GM23248 (cell line): ENCODE data around the gene EMC7. TPM values are rescaled to one million over a fixed set of nuclear protein-coding genes. Genes with fewer than 3 reads are reported as not detected.

ENCODE experiments used
- DNase-seq: peaks from one replicate; pipeline ENCODE4 v3.0.0-alpha.2; 2015
- H2AFZ ChIP-seq: fragments of 200-600 bp; sonication (generic); 2 replicates; pipeline ENCODE4 v1.6.1; 2016; ENCODE audit warnings: antibody characterized with exemption
- H3F3A ChIP-seq: fragments of 200-600 bp; sonication (generic); 2 replicates; pipeline ENCODE4 v1.6.1; 2016; ENCODE audit warnings: mild to moderate bottlenecking, antibody characterized with exemption, mixed run types; ENCODE audit not compliant: insufficient read depth
- H3K27ac ChIP-seq: fragments of 200-600 bp; sonication (generic); 2 replicates; pipeline ENCODE4 v1.5.1; 2016; ENCODE audit warnings: mild to moderate bottlenecking
- H3K27me3 ChIP-seq: fragments of 200-600 bp; sonication (generic); replicated peaks from 2 replicates; pipeline ENCODE4 v1.6.1; 2016; ENCODE audit warnings: mild to moderate bottlenecking; ENCODE audit not compliant: insufficient read depth
- H3K36me3 ChIP-seq: fragments of 200-600 bp; sonication (generic); 2 replicates; pipeline ENCODE4 v1.6.1; 2016; ENCODE audit warnings: low read depth, mild to moderate bottlenecking
- H3K4me1 ChIP-seq: fragments of 200-600 bp; sonication (generic); 2 replicates; pipeline ENCODE4 v1.6.1; 2016; ENCODE audit warnings: mild to moderate bottlenecking; ENCODE audit not compliant: insufficient read depth
- H3K4me2 ChIP-seq: fragments of 200-600 bp; sonication (generic); one replicate; pipeline ENCODE4 v1.6.1; 2016; ENCODE audit warnings: mild to moderate bottlenecking; ENCODE audit not compliant: unreplicated experiment
- H3K4me3 ChIP-seq: fragments of 200-600 bp; sonication (generic); 2 replicates; pipeline ENCODE4 v1.5.1; 2016; ENCODE audit warnings: mild to moderate bottlenecking
- H3K79me2 ChIP-seq: fragments of 200-600 bp; sonication (generic); 2 replicates; pipeline ENCODE4 v1.6.1; 2016; ENCODE audit warnings: mild to moderate bottlenecking; ENCODE audit not compliant: insufficient read depth
- H3K9ac ChIP-seq: fragments of 200-600 bp; sonication (generic); 2 replicates; pipeline ENCODE4 v1.6.1; 2016; ENCODE audit warnings: mild to moderate bottlenecking
- H3K9me2 ChIP-seq: fragments of 200-600 bp; sonication (generic); 2 replicates; pipeline ENCODE4 v1.6.1; 2016; ENCODE audit warnings: mixed run types, mild to moderate bottlenecking, moderate library complexity; ENCODE audit not compliant: insufficient read depth
- H3K9me3 ChIP-seq: fragments of 200-600 bp; sonication (generic); one replicate; pipeline ENCODE4 v1.6.1; 2017; ENCODE audit warnings: low read depth
- H4K20me1 ChIP-seq: fragments of 200-600 bp; sonication (generic); 2 replicates; pipeline ENCODE4 v1.6.0; 2016; ENCODE audit not compliant: insufficient read depth
- EZH2 ChIP-seq: fragments of 200-600 bp; sonication (generic); IDR thresholded peaks from 2 replicates; pipeline ENCODE4 v1.6.1; 2018; ENCODE audit warnings: antibody characterized with exemption, mild to moderate bottlenecking; ENCODE audit not compliant: insufficient read depth, poor library complexity, severe bottlenecking
- EZH2phosphoT487 ChIP-seq: fragments of 200-600 bp; sonication (generic); IDR thresholded peaks from 2 replicates; pipeline ENCODE4 v1.6.1; 2018; ENCODE audit warnings: antibody characterized with exemption, moderate library complexity, mild to moderate bottlenecking, low read depth; ENCODE audit not compliant: insufficient read depth
- WGBS, 2 experiments: methylation state at CpG; one replicate each; pipeline ENCODE4 v1.1.6; 2015 to 2017; ENCODE audit warnings: low lambda C conversion rate in 2 of 2, low coverage in 1 of 2; ENCODE audit errors: missing lambda C conversion rate in 2 of 2; 5-methylcytosine and 5-hydroxymethylcytosine counted together
- in situ Hi-C: fragments of 300-500 bp; cut with MboI; formaldehyde crosslinking; loops from 2 replicates; pipeline ENCODE4 v1.15.0; 2020
- polyA plus RNA-seq: library from polyadenylated mRNA; unstranded; fragments of >200 nt; fragmentation: Nextera tagmentation; extraction: Ambion mirVana; gene quantifications from 2 replicates; pipeline ENCODE4 v1.2.1, GENCODE V29; 2016
- total RNA-seq: library from RNA; depleted of rRNA; stranded (reverse); fragments of >200 nt; shearing (Covaris generic); gene quantifications from 2 replicates; pipeline ENCODE4 v1.2.3, GENCODE V29; 2014

Gene EMC7
- total and polyA plus RNA-seq, 2 experiments from 2014 or later, result 52.6 to 229 TPM

- Histone ChIP-seq H3K79me2 (no peaks in the 10 kb centered on the region), H3K9ac (no peak overlapping the region), H4K20me1 (no peaks in the 10 kb centered on the region), H2AFZ (no peak overlapping the region), H3K9me2 (no peaks in the 10 kb centered on the region), H3K4me3 (no peak overlapping the region), H3F3A (no peaks in the 10 kb centered on the region), H3K36me3 (no peaks in the 10 kb centered on the region), H3K4me1 (no peaks in the 10 kb centered on the region), H3K27ac (no peak overlapping the region), H3K27me3 (no peaks in the 10 kb centered on the region), H3K9me3 (no peaks in the 10 kb centered on the region), H3K4me2 (no peak overlapping the region)
- no peak for TF ChIP-seq EZH2
- TF ChIP-seq EZH2phosphoT487, result no peak
- no peak for DNase-seq
- in situ Hi-C loops, result loop anchor here (25.0 kb wide), 1 partner anchor 511 kb away; the partner anchor contains the start of gene GOLGA8B
- WGBS, 2 experiments, result 94 to 97% methylated on average over 4 of the region's 4 CpGs
Measured at GRCh38 chr15:34076785-34077184, 24.9 kb downstream of the EMC7 start.

GRCh38 chr15:34070003-34070402, 31.7 kb downstream of the EMC7 start:
- no peaks in the 10 kb centered on the region for H3K9me2 ChIP-seq
- H3K4me1 ChIP-seq, result no peaks in the 10 kb centered on the region
- H3K9me3 ChIP-seq, result no peaks in the 10 kb centered on the region
- no peak for TF ChIP-seq EZH2phosphoT487
- TF ChIP-seq EZH2, result no peak
- H3K27me3 ChIP-seq, result no peaks in the 10 kb centered on the region
- H3K4me2 ChIP-seq, result no peak overlapping the region
- no peak overlapping the region for H2AFZ ChIP-seq
- H3K9ac ChIP-seq, result no peak overlapping the region
- H4K20me1 ChIP-seq, result no peaks in the 10 kb centered on the region
- H3K27ac ChIP-seq, result no peak overlapping the region
- H3K36me3 ChIP-seq, result no peaks in the 10 kb centered on the region
- in situ Hi-C loops, result no loop called here
- 71 to 78% methylated on average over 6 of the region's 6 CpGs for WGBS, 2 experiments
- DNase-seq, result no peak
- no peaks in the 10 kb centered on the region for H3K79me2 ChIP-seq
- H3K4me3 ChIP-seq, result no peak overlapping the region
- H3F3A ChIP-seq, result no peaks in the 10 kb centered on the region

GRCh38 chr15:34065941-34066340, 35.7 kb downstream of the EMC7 start:
- 71 to 77% methylated on average over 8 of the region's 8 CpGs for WGBS, 2 experiments
- Histone ChIP-seq H3K79me2 (no peaks in the 10 kb centered on the region), H3K36me3 (no peaks in the 10 kb centered on the region), H4K20me1 (no peaks in the 10 kb centered on the region), H3K9me3 (no peaks in the 10 kb centered on the region), H3K27ac (no peak overlapping the region), H3K9me2 (no peaks in the 10 kb centered on the region), H3F3A (no peaks in the 10 kb centered on the region), H3K4me3 (no peak overlapping the region), H3K4me1 (no peaks in the 10 kb centered on the region), H3K9ac (no peak overlapping the region), H3K4me2 (no peak overlapping the region), H3K27me3 (no peaks in the 10 kb centered on the region), H2AFZ (no peak overlapping the region)
- TF ChIP-seq EZH2phosphoT487 (no peak), EZH2 (no peak)
- in situ Hi-C loops, result no loop called here
- DNase-seq, result no peak

GRCh38 chr15:34065261-34065660, 36.4 kb downstream of the EMC7 start:
- no peak overlapping the region for H3K4me3 ChIP-seq
- H3K9me3 ChIP-seq, result no peaks in the 10 kb centered on the region
- H3K4me2 ChIP-seq, result no peak overlapping the region
- TF ChIP-seq EZH2phosphoT487 (no peak), EZH2 (no peak)
- in situ Hi-C loops, result no loop called here
- H3K4me1 ChIP-seq, result no peaks in the 10 kb centered on the region
- H3K27ac ChIP-seq, result no peak overlapping the region
- no peak for DNase-seq
- no peaks in the 10 kb centered on the region for H3F3A ChIP-seq
- no peaks in the 10 kb centered on the region for H4K20me1 ChIP-seq
- H2AFZ ChIP-seq, result no peak overlapping the region
- WGBS, 2 experiments, result 89 to 92% methylated on average over 3 of the region's 3 CpGs
- no peaks in the 10 kb centered on the region for H3K79me2 ChIP-seq
- H3K36me3 ChIP-seq, result no peaks in the 10 kb centered on the region
- no peak overlapping the region for H3K9ac ChIP-seq
- no peaks in the 10 kb centered on the region for H3K9me2 ChIP-seq
- H3K27me3 ChIP-seq, result no peaks in the 10 kb centered on the region

GRCh38 chr15:34064438-34064837, 37.2 kb downstream of the EMC7 start:
- no peaks in the 10 kb centered on the region for H3K27me3 ChIP-seq
- no peak overlapping the region for H2AFZ ChIP-seq
- WGBS, 2 experiments, result 0% methylated on average over 1 of the region's 1 CpG
- no peak overlapping the region for H3K4me2 ChIP-seq
- no peaks in the 10 kb centered on the region for H3K9me2 ChIP-seq
- in situ Hi-C loops, result no loop called here
- no peaks in the 10 kb centered on the region for H3K79me2 ChIP-seq
- TF ChIP-seq EZH2, result no peak
- no peak for TF ChIP-seq EZH2phosphoT487
- H3K27ac ChIP-seq, result no peak overlapping the region
- H3K36me3 ChIP-seq, result no peaks in the 10 kb centered on the region
- no peaks in the 10 kb centered on the region for H4K20me1 ChIP-seq
- H3K4me3 ChIP-seq, result no peak overlapping the region
- no peaks in the 10 kb centered on the region for H3K9me3 ChIP-seq
- DNase-seq, result no peak
- no peak overlapping the region for H3K9ac ChIP-seq
- H3F3A ChIP-seq, result no peaks in the 10 kb centered on the region
- H3K4me1 ChIP-seq, result no peaks in the 10 kb centered on the region
